ENCODE data around the gene DUSP12. TPM values are rescaled to one million over a fixed set of nuclear protein-coding genes. Genes with fewer than 3 reads are reported as not detected.

DUSP12 gene
- total RNA-seq, 1 experiment from 2014 or later: 29.4 TPM

- TF ChIP-seq AR (CRISPR knock-in tag; IDR thresholded peaks at IDR 0.05): no peak
- no peak for TF ChIP-seq GABPB1 (CRISPR knock-in tag; IDR thresholded peaks at IDR 0.05)
- no peak for TF ChIP-seq NR2C2 (CRISPR knock-in tag; IDR thresholded peaks at IDR 0.05)
- TF ChIP-seq TEAD1 (CRISPR knock-in tag; IDR thresholded peaks at IDR 0.05): no peak
- TF ChIP-seq ZNF232 (CRISPR knock-in tag; IDR thresholded peaks at IDR 0.05): 0 out of 2 replicates have a peak, but pooled peaks have one; percentile 49
- no peak for TF ChIP-seq ZNF219 (CRISPR knock-in tag; IDR thresholded peaks at IDR 0.05; ENCODE audit: borderline replicate concordance)
- TF ChIP-seq ZNF317 (CRISPR knock-in tag; IDR thresholded peaks at IDR 0.05; ENCODE audit: borderline replicate concordance, low read depth): no peak
- no peak for TF ChIP-seq PREB (CRISPR knock-in tag; IDR thresholded peaks at IDR 0.05; ENCODE audit: borderline replicate concordance)
- peak; percentile 5; the same call in 1 of the 2 replicates for TF ChIP-seq ATF1 (CRISPR knock-in tag; IDR thresholded peaks at IDR 0.05)
- no peak for TF ChIP-seq MYBL2 (CRISPR knock-in tag; IDR thresholded peaks at IDR 0.05)
- no peak for TF ChIP-seq FOXK1 (CRISPR knock-in tag; IDR thresholded peaks at IDR 0.05)
- TF ChIP-seq USF2 (CRISPR knock-in tag; IDR thresholded peaks at IDR 0.05): no peak
- no peak for TF ChIP-seq FOXP4 (CRISPR knock-in tag; IDR thresholded peaks at IDR 0.05)
- no peak for TF ChIP-seq SMAD3 (CRISPR knock-in tag; IDR thresholded peaks at IDR 0.05; ENCODE audit: borderline replicate concordance)
- TF ChIP-seq JAZF1 (CRISPR knock-in tag; IDR thresholded peaks at IDR 0.05): no peak
- no peak for TF ChIP-seq AFF4 (CRISPR knock-in tag; IDR thresholded peaks at IDR 0.05; ENCODE audit: borderline replicate concordance)
- no peak for TF ChIP-seq ARID4B (CRISPR knock-in tag; IDR thresholded peaks at IDR 0.05; ENCODE audit: borderline replicate concordance)
Measured at GRCh38 chr1:161727256-161727924, 22.2 kb upstream of the DUSP12 start (continued).
